OCI-LY3 (cell line): Measurements from ENCODE around the gene CNOT10.

Experiments used
- EZH2phosphoT487 ChIP-seq: fragments of 200-600 bp; shearing (Covaris generic); IDR thresholded peaks from 2 replicates; pipeline ENCODE4 v1.6.1; 2018; ENCODE audit warnings: antibody characterized with exemption, mixed run types, low read depth
- TF ChIP-seq, protein P1 (sequence below): fragments of 200-600, 300-600 bp; sonication (generic); IDR thresholded peaks from 2 replicates; pipeline ENCODE4 v1.5.1; 2014; ENCODE audit warnings: antibody characterized with exemption, low read length, low read depth

DNA sequence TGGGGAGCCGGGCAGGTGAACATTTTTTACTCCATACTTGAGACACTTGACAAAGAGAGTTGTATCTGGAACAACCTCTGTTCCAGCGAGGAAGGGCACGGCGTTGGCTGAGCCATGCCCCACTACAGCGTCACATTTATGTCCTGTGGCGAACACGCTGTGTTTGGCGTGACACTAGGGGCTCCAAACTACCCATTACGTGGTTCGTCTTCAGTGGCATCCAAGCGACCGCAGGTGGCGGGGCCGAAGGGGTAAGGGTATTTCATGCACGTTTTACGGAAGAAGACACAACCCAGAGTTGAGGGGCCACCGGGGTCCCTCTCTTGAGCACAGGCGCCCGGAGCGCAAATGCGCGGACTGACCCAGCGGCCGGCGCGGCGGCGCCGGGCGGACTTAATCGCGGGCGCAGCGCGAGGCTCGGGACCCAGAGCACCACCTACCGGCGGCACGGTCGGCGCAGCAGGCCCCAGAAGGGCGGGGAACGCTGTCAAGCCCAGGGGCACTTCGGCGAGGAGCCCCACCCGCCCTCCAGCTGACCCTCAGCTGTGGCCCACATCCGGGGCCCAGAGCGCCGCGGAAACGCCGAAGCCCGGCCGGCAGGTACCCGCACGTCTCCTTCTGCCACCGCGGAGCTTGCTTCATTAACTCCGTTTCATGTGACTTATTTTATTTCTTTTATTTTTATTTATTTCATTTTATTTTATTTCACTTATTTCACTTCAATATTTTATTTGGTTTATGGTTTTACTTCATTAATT lies 96.4 kb downstream of the CNOT10 start:
- TF ChIP-seq EZH2phosphoT487: no peak
- TF ChIP-seq, protein P1, sequence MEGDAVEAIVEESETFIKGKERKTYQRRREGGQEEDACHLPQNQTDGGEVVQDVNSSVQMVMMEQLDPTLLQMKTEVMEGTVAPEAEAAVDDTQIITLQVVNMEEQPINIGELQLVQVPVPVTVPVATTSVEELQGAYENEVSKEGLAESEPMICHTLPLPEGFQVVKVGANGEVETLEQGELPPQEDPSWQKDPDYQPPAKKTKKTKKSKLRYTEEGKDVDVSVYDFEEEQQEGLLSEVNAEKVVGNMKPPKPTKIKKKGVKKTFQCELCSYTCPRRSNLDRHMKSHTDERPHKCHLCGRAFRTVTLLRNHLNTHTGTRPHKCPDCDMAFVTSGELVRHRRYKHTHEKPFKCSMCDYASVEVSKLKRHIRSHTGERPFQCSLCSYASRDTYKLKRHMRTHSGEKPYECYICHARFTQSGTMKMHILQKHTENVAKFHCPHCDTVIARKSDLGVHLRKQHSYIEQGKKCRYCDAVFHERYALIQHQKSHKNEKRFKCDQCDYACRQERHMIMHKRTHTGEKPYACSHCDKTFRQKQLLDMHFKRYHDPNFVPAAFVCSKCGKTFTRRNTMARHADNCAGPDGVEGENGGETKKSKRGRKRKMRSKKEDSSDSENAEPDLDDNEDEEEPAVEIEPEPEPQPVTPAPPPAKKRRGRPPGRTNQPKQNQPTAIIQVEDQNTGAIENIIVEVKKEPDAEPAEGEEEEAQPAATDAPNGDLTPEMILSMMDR: peak; percentile 82
